Activated naive CD8-positive, alpha-beta T cell treated with anti-CD3 and anti-CD28 coated beads, Interleukin-2, amount 10 ng/mL, durations not matched to agents 7 days and 5 days (primary cell): ENCODE measurements around the gene MOB4. TPM values are rescaled to one million over a fixed set of nuclear protein-coding genes. Genes with fewer than 3 reads are reported as not detected.

ENCODE experiments used
- total RNA-seq, 2 experiments: library from RNA; stranded (reverse); gene quantifications; one replicate each; pipeline ENCODE4 v1.2.3, GENCODE V29; 2021

The MOB4 gene
- total RNA-seq, 2 experiments from 2014 or later: 17.2 to 18.1 TPM

Other genes starting within 250 kb of the MOB4 start
- 100 to 1,000 TPM; 240 to 243 TPM for gene ANKRD44, start 205.3 kb upstream of the MOB4 start, total RNA-seq
- gene SF3B1, start 81.0 kb upstream of the MOB4 start, total RNA-seq: 100 to 1,000 TPM; 388 to 392 TPM
- gene COQ10B, start 62.5 kb upstream of the MOB4 start, total RNA-seq: 10 to 100 TPM; 24.8 to 25.2 TPM
- gene HSPD1, start 16.2 kb upstream of the MOB4 start, total RNA-seq: 100 to 1,000 TPM; 190 to 195 TPM
- 10 to 100 TPM; 92.1 to 94.3 TPM for gene HSPE1, start 15.7 kb upstream of the MOB4 start, total RNA-seq
- under 1 TPM; 0.08 to 0.88 TPM for gene RFTN2, start 159.5 kb downstream of the MOB4 start, total RNA-seq
- gene MARS2, start 189.3 kb downstream of the MOB4 start, total RNA-seq: 10 to 100 TPM; 13.7 to 16.0 TPM